Endothelial cell of umbilical vein (primary cell): ENCODE measurements around the gene LHFPL5.

Source experiments
- CTCF ChIP-seq, 2 donors: IDR thresholded peaks; 1 replicate in 1 of 2; 2 replicates in 1 of 2; pipeline ENCODE4 v1.5.1; 2011; ENCODE audit warnings: low read length in 2 of 2, mild to moderate bottlenecking in 2 of 2, moderate library complexity in 2 of 2, control low read depth in 1 of 2, inconsistent platforms in 1 of 2, low read depth in 1 of 2; ENCODE audit not compliant: insufficient read depth in 1 of 2; ENCODE audit errors: extremely low read depth in 1 of 2
- EZH2 ChIP-seq: IDR thresholded peaks from 2 replicates; pipeline ENCODE4 v1.6.1; 2012; ENCODE audit warnings: borderline replicate concordance, low read depth, mild to moderate bottlenecking, moderate library complexity, low read length, inconsistent platforms; ENCODE audit not compliant: severe bottlenecking
- FOS ChIP-seq: IDR thresholded peaks from 2 replicates; pipeline ENCODE4 v1.6.1; 2011; ENCODE audit warnings: mild to moderate bottlenecking, low read length, moderate library complexity, borderline replicate concordance; ENCODE audit not compliant: insufficient read depth
- GATA2 ChIP-seq: IDR thresholded peaks from 2 replicates; pipeline ENCODE4 v1.7.0; 2011; ENCODE audit warnings: low read depth, mild to moderate bottlenecking, moderate library complexity, mixed read lengths, low read length; ENCODE audit not compliant: insufficient read length, insufficient read depth
- JUN ChIP-seq: IDR thresholded peaks from 2 replicates; pipeline ENCODE4 v1.6.1; 2011; ENCODE audit warnings: borderline replicate concordance, low read depth; ENCODE audit not compliant: insufficient read length, insufficient read depth
- MAX ChIP-seq: IDR thresholded peaks from 2 replicates; pipeline ENCODE4 v1.6.1; 2011; ENCODE audit not compliant: insufficient read depth, insufficient read length
- MYC ChIP-seq: IDR thresholded peaks from one replicate; pipeline ENCODE4 v1.6.1; 2011; ENCODE audit warnings: mild to moderate bottlenecking, low read depth, low read length
- POLR2A ChIP-seq: IDR thresholded peaks from 2 replicates; pipeline ENCODE4 v1.6.1; 2012; ENCODE audit warnings: low read depth, mild to moderate bottlenecking, control low read depth, low read length
- POLR2AphosphoS5 ChIP-seq: IDR thresholded peaks from 2 replicates; pipeline ENCODE4 v1.6.1; 2012; ENCODE audit warnings: low read depth, mild to moderate bottlenecking, control low read depth, low read length, moderate library complexity; ENCODE audit not compliant: insufficient read depth

- TF ChIP-seq EZH2 (no peak), CTCF (IDR thresholded peaks at IDR 0.05; ENCODE audit: extremely low read depth in 1 of 2, insufficient read depth in 1 of 2, low read depth in 1 of 2, low read length in 2 of 2) (no peak), POLR2AphosphoS5 (no peak), POLR2A (no peak), MAX (no peak), FOS (no peak), MYC (no peak), JUN (no peak), GATA2 (no peak)
Observed at GRCh38 chr6:35850208-35850607, 45.1 kb downstream of the LHFPL5 start.
